HG03439 (cell line): ENCODE measurements around the gene CRYBG3.

ENCODE experiments used
- ATAC-seq: cut with Tn5 transposase; IDR thresholded peaks from one replicate; pipeline ENCODE4 v1.9.1; 2021; ENCODE audit warnings: mild to moderate bottlenecking, moderate library complexity; ENCODE audit not compliant: unreplicated experiment

CRYBG3 gene

GRCh38 chr3:97835761-97836160 lies 13.9 kb downstream of the CRYBG3 start:
- no peak for ATAC-seq

GRCh38 chr3:97838393-97838792 lies 16.6 kb downstream of the CRYBG3 start:
- ATAC-seq: no peak

GRCh38 chr3:97839944-97840343 lies 18.1 kb downstream of the CRYBG3 start:
- ATAC-seq: no peak

- no peak for ATAC-seq
Measured at GRCh38 chr3:97841304-97841703, 19.5 kb downstream of the CRYBG3 start.

- no peak for ATAC-seq
Measured at GRCh38 chr3:97841956-97842355, 20.1 kb downstream of the CRYBG3 start.

- no peak for ATAC-seq
Measured at GRCh38 chr3:97848779-97849178, 27.0 kb downstream of the CRYBG3 start.

GRCh38 chr3:97857401-97857800 lies 35.6 kb downstream of the CRYBG3 start:
- ATAC-seq: no peak

- no peak for ATAC-seq
Measured at GRCh38 chr3:97860364-97860763, 38.6 kb downstream of the CRYBG3 start.

- no peak for ATAC-seq
Measured at GRCh38 chr3:97862582-97862981, 40.8 kb downstream of the CRYBG3 start.

GRCh38 chr3:97863031-97863430 lies 41.2 kb downstream of the CRYBG3 start:
- no peak for ATAC-seq

- ATAC-seq: no peak
Measured at GRCh38 chr3:97863775-97864174, 42.0 kb downstream of the CRYBG3 start.

- ATAC-seq: no peak
Measured at GRCh38 chr3:97871186-97871585, 49.4 kb downstream of the CRYBG3 start.

GRCh38 chr3:97871801-97872524 lies 50.2 kb downstream of the CRYBG3 start:
- ATAC-seq: no peak

- no peak for ATAC-seq
Measured at GRCh38 chr3:97872525-97873042, 50.8 kb downstream of the CRYBG3 start.

- no peak for ATAC-seq
Measured at GRCh38 chr3:97880267-97880666, 58.5 kb downstream of the CRYBG3 start.

GRCh38 chr3:97882975-97883598 lies 61.3 kb downstream of the CRYBG3 start:
- ATAC-seq: no peak

GRCh38 chr3:97883736-97884135 lies 61.9 kb downstream of the CRYBG3 start:
- ATAC-seq: no peak

- no peak for ATAC-seq
Measured at GRCh38 chr3:97884586-97885123, 62.8 kb downstream of the CRYBG3 start.

- no peak for ATAC-seq
Measured at GRCh38 chr3:97885931-97886824, 64.4 kb downstream of the CRYBG3 start.

GRCh38 chr3:97889814-97890213 lies 68.0 kb downstream of the CRYBG3 start:
- no peak for ATAC-seq

- no peak for ATAC-seq
Measured at GRCh38 chr3:97892852-97893251, 71.0 kb downstream of the CRYBG3 start.
